ENCODE results near the gene CBX8.

Gene CBX8

DNA sequence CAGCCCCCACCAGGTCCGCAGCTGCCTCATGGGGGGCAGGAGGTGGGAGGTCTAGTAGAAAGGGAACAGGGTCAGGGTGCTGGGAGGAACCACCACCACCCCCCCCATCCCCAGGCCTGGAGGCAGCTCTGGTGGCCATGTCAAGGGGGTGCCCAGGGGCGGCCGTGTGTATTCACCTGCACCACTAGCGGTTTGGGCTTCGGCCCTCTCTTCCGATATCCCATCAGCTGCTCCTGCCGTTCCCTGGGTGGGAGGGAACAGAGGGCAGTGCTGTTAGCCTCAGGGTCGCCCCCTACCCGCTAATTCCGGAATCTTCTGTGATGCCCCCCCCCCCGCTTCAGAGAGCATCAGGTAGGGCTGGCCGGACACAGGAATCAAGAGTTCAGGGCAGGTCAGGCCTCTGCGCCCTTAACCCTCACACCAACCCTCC, 38.6 kb upstream of the CBX8 start:
- Histone ChIP-seq H3K9me3 (ENCODE audit: control insufficient read depth, low read length) (no peaks in the 10 kb centered on the region), H3K4me1 (peaks cover 25% of the 10 kb centered on the region), H3K79me2 (peaks cover 23% of the 10 kb centered on the region), H3K27me3 (ENCODE audit: control insufficient read depth, insufficient read depth, low read length) (no peaks in the 10 kb centered on the region), H3K9ac (no peak overlapping the region), H3K4me2 (ENCODE audit: low read length) (peak overlapping the region; percentile 100), H2AFZ (no peak overlapping the region), H3K27ac (no peak overlapping the region), H3K4me3 (ENCODE audit: low read depth, low read length) (peak overlapping the region; percentile 81), H3K36me3 (ENCODE audit: control insufficient read depth, insufficient read depth, low read length) (no peaks in the 10 kb centered on the region)
- TF ChIP-seq, protein P1, sequence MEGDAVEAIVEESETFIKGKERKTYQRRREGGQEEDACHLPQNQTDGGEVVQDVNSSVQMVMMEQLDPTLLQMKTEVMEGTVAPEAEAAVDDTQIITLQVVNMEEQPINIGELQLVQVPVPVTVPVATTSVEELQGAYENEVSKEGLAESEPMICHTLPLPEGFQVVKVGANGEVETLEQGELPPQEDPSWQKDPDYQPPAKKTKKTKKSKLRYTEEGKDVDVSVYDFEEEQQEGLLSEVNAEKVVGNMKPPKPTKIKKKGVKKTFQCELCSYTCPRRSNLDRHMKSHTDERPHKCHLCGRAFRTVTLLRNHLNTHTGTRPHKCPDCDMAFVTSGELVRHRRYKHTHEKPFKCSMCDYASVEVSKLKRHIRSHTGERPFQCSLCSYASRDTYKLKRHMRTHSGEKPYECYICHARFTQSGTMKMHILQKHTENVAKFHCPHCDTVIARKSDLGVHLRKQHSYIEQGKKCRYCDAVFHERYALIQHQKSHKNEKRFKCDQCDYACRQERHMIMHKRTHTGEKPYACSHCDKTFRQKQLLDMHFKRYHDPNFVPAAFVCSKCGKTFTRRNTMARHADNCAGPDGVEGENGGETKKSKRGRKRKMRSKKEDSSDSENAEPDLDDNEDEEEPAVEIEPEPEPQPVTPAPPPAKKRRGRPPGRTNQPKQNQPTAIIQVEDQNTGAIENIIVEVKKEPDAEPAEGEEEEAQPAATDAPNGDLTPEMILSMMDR (IDR thresholded peaks at IDR 0.05), result no peak

DNA sequence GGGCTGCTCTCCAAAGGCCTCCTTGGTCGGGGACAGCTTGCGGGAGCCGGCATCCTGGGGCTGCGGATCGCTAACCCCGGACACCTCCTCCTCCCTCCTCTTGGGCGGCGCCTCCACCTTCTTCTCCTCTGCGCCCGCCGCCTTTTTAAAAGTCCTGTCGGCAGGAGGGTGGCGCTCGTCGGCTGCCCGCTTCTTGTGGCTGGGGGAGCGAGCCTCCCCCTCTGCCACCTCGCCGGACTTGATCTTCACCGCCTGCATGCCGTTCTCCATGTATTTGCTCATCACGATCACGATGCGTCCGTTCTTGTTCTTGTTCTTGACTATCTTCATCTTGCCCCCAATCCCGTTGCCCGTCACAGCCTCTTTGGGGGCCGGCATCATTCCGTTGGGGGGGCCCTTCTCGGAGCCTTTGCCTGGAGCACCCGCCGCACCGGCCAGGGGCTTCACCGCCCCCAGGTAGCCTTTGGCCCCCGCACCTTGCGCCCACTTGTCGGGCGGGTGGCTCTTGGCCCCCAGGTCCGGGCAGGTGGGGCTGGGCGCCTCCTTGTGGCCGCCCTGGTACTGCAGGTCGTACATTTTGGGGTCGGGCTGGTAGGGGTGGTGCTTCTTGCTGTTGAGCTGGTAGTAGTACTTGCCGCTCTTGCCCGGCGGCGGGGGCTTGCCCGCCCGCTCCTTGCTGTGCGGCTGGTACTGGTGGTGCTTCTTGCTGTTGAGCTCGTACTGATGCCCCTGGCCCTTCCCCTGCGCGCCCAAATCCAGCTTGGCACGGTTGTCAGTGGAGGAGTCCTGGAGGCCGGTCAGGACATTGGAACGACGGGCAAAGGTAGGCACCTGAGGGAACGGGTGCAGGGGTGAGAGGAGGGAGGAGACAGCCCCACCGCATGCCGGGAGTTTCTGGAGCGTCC, 37.9 kb upstream of the CBX8 start:
- Histone ChIP-seq H3K27me3 (ENCODE audit: control insufficient read depth, insufficient read depth, low read length) (no peaks in the 10 kb centered on the region), H3K4me2 (ENCODE audit: low read length) (no peak overlapping the region), H3K36me3 (ENCODE audit: control insufficient read depth, insufficient read depth, low read length) (no peaks in the 10 kb centered on the region), H3K79me2 (peaks cover 23% of the 10 kb centered on the region), H3K27ac (no peak overlapping the region), H3K4me1 (peaks cover 25% of the 10 kb centered on the region), H2AFZ (no peak overlapping the region), H3K9me3 (ENCODE audit: control insufficient read depth, low read length) (no peaks in the 10 kb centered on the region), H3K4me3 (ENCODE audit: low read depth, low read length) (no peak overlapping the region), H3K9ac (no peak overlapping the region)
- TF ChIP-seq, protein P1 (IDR thresholded peaks at IDR 0.05), result peak; percentile 47

DNA sequence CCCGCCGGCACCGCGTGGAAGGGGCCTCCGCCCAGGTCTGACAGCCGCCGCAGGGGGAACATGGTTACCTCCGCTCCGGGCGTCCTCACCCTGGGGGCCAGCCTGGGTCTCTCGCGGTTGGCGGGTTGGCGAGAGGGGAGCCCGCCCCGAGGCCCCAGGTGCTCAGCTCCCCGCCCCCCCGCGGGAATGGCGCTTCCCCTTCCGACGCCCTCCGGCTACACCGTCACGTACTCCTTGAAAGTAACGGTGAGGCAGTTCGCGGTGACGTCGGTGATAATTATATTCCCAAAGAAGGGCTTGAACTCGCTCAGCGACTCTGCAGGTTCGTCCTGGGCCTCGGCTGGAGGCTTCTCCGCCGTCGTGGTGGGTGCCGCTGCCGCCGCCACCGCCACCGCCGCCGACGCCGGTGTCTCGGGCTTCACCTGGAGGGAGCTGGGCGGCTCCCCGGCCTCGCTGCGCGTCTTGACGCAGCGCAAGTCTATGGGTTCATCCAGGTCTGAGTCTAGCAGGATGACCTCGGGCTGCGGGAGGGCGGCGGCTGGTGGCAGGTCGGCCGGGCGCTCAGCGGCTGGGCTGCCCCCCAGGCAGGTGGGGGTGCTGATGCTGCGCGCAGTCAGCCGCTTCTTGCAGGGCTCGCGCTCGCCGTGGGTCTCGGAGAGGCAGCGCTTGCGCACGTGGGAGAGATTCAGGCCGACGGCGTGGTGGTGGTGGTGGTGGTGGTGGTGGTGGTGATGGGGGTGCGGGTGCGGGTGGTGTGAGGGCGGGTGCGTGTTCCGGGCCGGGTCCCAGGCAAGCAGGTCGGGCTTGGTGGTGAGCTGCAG, 37.1 kb upstream of the CBX8 start:
- H2AFZ ChIP-seq, result no peak overlapping the region
- no peaks in the 10 kb centered on the region for H3K36me3 ChIP-seq (ENCODE audit: control insufficient read depth, insufficient read depth, low read length)
- no peak overlapping the region for H3K4me3 ChIP-seq (ENCODE audit: low read depth, low read length)
- peaks cover 27% of the 10 kb centered on the region for H3K4me1 ChIP-seq
- no peak overlapping the region for H3K27ac ChIP-seq
- H3K27me3 ChIP-seq (ENCODE audit: control insufficient read depth, insufficient read depth, low read length), result no peaks in the 10 kb centered on the region
- no peak overlapping the region for H3K4me2 ChIP-seq (ENCODE audit: low read length)
- H3K9ac ChIP-seq, result no peak overlapping the region
- H3K9me3 ChIP-seq (ENCODE audit: control insufficient read depth, low read length), result no peaks in the 10 kb centered on the region
- H3K79me2 ChIP-seq, result peaks cover 23% of the 10 kb centered on the region
- TF ChIP-seq, protein P1 (IDR thresholded peaks at IDR 0.05), result no peak

DNA sequence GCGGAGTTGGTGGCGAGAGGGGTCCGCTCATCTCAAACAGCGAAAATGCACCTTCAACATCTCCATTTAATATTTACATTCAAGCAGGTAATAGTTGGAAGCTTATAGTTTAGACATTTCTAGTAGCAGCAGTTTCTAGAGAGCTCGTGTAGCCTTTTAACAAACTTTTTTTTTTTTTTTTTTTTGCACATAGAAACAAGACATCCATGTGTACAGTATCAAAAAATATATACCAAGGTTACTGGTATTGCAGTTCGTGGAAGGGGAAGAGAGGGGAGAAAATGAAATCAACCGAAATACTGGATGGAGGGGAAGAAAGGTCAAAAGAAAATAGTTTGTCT, 36.2 kb upstream of the CBX8 start:
- Histone ChIP-seq H2AFZ (no peak overlapping the region), H3K4me2 (ENCODE audit: low read length) (peak overlapping the region; percentile 81), H3K9me3 (ENCODE audit: control insufficient read depth, low read length) (no peaks in the 10 kb centered on the region), H3K36me3 (ENCODE audit: control insufficient read depth, insufficient read depth, low read length) (no peaks in the 10 kb centered on the region), H3K4me3 (ENCODE audit: low read depth, low read length) (peak overlapping the region; percentile 38), H3K4me1 (peaks cover 27% of the 10 kb centered on the region), H3K27ac (no peak overlapping the region), H3K79me2 (peaks cover 23% of the 10 kb centered on the region), H3K9ac (no peak overlapping the region), H3K27me3 (ENCODE audit: control insufficient read depth, insufficient read depth, low read length) (no peaks in the 10 kb centered on the region)
- TF ChIP-seq, protein P1 (IDR thresholded peaks at IDR 0.05), result no peak
